Fibroblast of skin of back (primary cell): ENCODE results near the gene GABARAPL2.
A peak's percentile ranks its signal among the peaks of the same experiment; 100 is the strongest.

Experiments used
- DNase-seq: peaks from one replicate; pipeline ENCODE4 v3.0.0-alpha.2; 2013

Gene GABARAPL2

DNA sequence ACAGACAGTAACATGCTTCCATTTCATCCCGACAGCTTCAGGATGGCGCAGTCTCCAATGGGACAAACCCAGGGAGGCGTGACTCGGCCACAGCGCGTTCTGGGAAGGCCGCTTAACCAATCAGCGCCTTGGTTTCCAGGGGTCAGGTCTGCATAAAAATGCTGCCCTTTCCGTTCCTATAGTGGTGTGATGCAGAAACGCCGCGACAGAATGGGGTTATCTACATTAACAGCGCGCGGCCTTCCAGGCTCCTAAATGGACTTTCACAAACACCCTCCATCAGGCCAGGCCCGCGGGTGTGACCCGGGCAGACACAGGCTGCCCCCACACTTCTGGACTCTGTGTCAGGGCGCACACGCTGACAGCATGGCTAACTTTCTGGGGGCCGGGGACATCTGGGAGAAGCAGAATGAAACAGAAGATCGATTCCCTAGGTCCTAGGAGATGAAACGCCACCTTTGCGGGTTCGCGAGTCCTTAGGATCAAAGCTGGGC lies 10.9 kb upstream of the GABARAPL2 start:
- peak; percentile 94 for DNase-seq

- peak; percentile 94 for DNase-seq
Measured at GRCh38 chr16:75555707-75556430, 10.3 kb upstream of the GABARAPL2 start, which contains the start of gene TMEM231. Gene TMEM231, minus strand, starts transcription at chr16:75556252. Its CDS starts 43 bp downstream, at chr16:75556209.

- DNase-seq: no peak
Measured at GRCh38 chr16:75556431-75556950, 9.7 kb upstream of the GABARAPL2 start.

GRCh38 chr16:75558846-75559401 lies 7.3 kb upstream of the GABARAPL2 start:
- DNase-seq: no peak

- DNase-seq: peak; percentile 26
Measured at GRCh38 chr16:75559564-75560372, 6.4 kb upstream of the GABARAPL2 start.

DNA sequence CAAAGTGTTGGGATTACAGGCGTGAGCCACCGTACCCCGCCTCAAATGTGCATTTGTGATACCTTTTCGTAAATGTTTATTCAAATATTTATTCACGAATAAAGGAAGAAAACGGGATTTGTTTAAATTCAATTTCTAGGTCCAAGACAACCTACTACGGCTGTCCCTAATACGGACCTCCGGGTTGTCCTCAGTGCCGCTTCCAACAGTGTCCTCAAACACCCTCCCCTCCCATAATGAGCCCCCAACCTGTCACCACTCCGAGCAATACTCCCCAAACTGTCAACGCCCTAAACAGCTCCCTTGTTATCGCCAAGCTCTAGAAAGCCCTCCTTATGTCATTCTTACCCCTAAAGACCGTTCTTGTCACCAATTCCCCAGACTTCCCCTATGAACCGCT lies 539 bp upstream of the GABARAPL2 start:
- DNase-seq: no peak

DNA sequence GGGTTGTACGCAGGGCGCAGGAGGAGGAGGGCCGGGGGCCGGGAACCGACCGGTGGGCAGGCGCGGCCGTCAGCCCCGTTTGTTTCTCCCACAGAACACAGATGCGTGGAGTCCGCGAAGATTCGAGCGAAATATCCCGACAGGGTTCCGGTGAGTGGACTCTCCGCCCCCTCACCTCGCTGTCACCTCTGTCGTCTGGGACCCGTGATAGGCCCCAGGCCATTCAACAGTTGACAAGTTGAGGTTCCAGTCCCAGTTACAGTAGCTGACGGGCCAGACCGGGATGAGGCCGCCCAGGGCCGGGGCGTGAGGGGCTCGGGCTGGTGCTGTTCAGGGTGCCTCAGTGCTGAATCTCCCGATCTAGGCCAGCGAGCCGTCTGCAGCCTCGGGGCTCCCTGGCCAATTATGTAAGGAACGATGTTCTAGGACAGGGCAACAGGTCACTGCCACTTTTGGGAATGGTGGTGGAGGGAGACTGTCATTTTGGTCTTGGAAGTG lies 628 bp downstream of the GABARAPL2 start:
- DNase-seq: no peak

GRCh38 chr16:75567911-75568310 lies 1.7 kb downstream of the GABARAPL2 start:
- DNase-seq: no peak

GRCh38 chr16:75570396-75571065 lies 4.4 kb downstream of the GABARAPL2 start:
- DNase-seq: no peak

DNA sequence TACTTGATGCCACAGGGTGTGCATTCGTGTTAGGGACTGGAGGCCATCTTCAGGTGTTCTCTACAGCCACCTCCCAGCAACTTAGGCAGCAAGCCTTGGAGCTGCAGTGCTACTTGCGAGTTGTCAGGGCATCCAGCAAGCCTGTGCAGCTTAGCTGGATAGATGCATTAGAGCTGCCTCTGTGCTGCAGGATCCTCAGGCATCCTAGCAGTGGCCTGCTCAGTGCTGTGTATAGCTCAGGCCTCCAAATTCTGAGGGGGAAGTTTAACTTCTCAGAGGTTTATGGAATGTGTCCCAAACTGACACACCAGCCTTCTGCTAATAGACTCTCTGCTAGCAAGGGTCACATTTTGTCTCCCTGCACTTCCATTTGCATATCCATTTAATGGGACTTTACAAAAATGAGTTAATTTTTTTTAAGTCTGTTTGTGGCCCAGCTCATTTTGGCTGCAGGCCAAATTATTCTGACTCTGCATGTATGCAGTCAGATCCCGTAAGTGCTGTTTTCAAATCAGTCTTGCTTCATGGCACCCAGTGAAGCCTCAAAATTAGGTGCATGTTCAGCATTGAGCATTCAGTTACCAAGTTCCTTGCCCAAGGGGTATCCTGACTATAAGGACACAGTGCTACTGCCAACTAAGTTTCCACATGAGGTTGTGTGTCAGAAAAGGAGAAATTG lies 6.8 kb downstream of the GABARAPL2 start:
- DNase-seq: no peak

GRCh38 chr16:75573955-75574354 lies 7.8 kb downstream of the GABARAPL2 start:
- DNase-seq: no peak

DNA sequence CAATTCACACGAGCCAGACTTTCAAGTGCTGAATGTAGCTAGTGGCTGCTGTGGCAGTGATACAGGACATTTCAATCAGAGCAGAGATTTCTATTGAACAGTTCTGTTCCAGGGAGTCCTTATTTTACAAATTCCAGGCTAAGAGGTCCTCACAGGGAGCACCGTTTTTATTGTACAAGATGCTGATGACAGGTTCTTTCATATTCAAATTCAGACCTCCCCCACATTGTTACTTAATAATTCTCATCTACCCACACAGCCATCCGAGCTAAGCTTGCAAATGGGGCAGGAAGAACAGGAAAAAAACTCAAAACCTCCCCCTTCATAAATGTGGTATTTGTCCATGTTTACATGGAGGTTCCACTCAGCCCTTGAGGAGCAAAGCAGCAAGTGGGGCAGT lies 9.8 kb downstream of the GABARAPL2 start:
- DNase-seq: no peak

DNA sequence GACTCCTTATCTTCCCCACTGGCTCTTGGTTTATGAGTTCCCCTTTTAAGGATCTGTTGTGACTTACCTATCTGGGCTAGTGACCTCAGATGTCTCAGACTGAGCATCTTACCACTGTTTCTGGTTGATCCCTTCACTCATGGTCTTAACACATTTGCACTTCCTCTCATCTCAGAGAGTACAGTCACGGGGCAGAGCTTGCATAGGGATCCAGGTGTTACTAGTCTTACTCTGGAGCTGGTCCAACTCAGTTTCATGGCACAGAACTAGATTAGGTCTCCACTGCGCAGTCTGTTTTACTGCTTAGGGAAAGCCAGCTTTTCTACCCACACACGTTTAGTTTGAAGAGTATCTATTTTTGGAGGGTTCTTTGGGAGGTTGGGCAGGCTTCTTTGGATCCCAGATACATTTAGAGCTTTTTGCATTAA lies 10.2 kb downstream of the GABARAPL2 start:
- DNase-seq: no peak

- no peak for DNase-seq
Measured at GRCh38 chr16:75578212-75578611, 12.0 kb downstream of the GABARAPL2 start.

DNA sequence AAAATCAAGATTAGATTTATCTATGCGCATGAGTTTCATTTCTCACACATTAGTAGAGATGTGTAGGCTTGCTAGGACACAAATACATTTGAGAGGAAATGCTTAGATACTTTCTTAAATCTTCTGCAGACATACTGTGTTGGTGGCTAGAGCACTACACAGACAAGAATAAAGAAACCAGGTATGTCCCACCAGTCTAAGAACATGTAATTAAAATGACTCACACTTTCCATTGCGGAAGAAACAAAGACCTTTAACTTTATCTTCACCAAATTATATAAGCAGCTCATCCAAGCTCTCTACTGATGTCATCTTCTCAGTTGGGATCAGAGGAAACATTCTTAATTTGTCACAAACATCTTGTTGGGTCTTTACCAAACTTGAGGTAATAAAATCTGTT lies 12.5 kb downstream of the GABARAPL2 start:
- DNase-seq: no peak

DNA sequence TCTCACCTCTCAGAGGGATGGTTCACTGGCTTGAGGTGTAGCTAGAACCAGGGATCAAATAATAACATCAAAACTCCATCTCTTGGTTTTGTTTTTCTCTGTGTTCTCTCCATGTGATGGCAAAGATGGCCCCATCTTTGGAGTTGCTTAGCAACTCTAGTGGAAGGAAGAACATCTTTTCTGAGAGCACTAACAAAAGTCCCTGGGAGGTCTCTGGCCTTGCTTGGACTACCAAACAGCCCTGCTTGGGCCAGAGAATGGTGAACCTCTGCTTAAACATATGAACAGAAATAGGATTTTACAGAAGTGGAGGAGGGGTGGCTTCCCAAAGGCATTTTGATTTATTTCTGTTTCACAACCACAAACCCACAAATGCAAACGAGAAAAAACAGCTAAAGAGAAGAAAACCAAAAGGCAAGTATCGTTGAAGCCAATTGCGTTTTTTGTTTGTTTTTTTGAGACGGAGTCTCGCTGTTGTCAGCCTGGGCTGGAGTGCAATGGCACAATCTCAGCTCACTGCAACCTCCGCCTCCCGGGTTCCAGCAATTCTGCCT lies 13.2 kb downstream of the GABARAPL2 start:
- no peak for DNase-seq

- DNase-seq: no peak
Measured at GRCh38 chr16:75584108-75584507, 17.9 kb downstream of the GABARAPL2 start.

DNA sequence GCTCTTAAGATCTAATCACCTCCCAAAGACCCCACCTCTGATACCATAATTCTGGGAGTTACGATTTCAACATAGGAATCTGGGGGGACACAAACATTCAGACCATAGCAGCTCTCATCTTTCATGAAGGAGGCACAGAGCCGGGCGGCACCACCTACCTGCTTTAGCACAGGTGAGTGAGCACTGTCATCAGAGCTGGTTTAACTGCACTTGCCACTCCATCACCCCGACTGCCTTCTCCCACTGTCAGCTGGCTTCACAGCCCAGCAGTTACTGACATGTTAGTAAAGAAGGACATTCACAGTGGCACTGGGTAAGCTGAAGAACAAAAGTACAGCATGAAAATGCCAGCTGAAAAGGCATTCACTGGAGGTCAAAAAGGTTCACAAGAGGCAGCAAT lies 22.5 kb downstream of the GABARAPL2 start:
- DNase-seq: no peak

DNA sequence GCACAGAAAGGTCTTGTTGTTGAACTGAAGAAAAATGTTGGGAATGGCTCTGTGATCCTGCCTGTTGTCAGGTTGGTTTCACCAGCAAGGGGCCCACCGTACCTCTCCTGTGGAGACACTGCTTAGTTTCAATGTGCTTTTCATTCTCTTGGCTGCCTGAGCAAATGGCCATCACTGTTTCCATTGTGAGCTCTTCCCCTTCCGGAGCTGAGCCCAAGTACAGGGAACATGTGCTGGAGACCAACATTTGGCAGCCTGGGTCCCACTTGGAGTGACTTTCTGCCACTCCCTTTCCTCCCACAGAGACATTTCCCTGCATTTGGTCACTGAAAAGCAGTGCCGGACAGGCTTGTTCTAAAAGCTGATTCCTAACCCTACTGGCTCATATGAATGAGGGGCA lies 23.1 kb downstream of the GABARAPL2 start:
- DNase-seq: no peak

- peak; percentile 37 for DNase-seq
Measured at GRCh38 chr16:75590920-75591843, 25.0 kb downstream of the GABARAPL2 start.
